Stimulated activated CD4-positive, alpha-beta T cell treated with anti-CD3 and anti-CD28 coated beads, Interleukin-1b, Interleukin-23, amount 100 ng/mL, for 24 hours (primary cell): ENCODE data around the gene TBX3.
"Not testable (repeated sequence)": the region's sequence is repeated elsewhere in the genome, so short reads cannot be mapped to it uniquely, and the experiment has no call there.

Source experiments
- DNase-seq, 4 experiments: peaks; one replicate each; pipeline ENCODE4 v3.0.0-alpha.2; 2020; ENCODE audit warnings: low read depth in 4 of 4, low spot score in 1 of 4

TBX3 gene

GRCh38 chr12:114684098-114684869 is at the start of gene TBX3:
Gene TBX3, minus strand, starts transcription at chr12:114684175. Its CDS starts 975 bp downstream, at chr12:114683200.
- DNase-seq = peak in 3 of 4 experiments; percentile 18 to 40 (median 39)

GRCh38 chr12:114732426-114733030 is 48.6 kb upstream of the TBX3 start:
- DNase-seq = no peak

- no peak for DNase-seq
Measured at GRCh38 chr12:114729731-114730130, 45.8 kb upstream of the TBX3 start.

GRCh38 chr12:114726092-114726710 is 42.2 kb upstream of the TBX3 start:
- no peak for DNase-seq

GRCh38 chr12:114722176-114722575 is 38.2 kb upstream of the TBX3 start:
- DNase-seq = not testable (repeated sequence)

- no peak for DNase-seq
Measured at GRCh38 chr12:114721266-114721665, 37.3 kb upstream of the TBX3 start.

GRCh38 chr12:114713466-114714215 is 29.7 kb upstream of the TBX3 start:
- no peak for DNase-seq

- DNase-seq = no peak
Measured at GRCh38 chr12:114711689-114712152, 27.7 kb upstream of the TBX3 start.

- DNase-seq = no peak
Measured at GRCh38 chr12:114710151-114710550, 26.2 kb upstream of the TBX3 start.

- no peak for DNase-seq
Measured at GRCh38 chr12:114709112-114709511, 25.1 kb upstream of the TBX3 start.

- DNase-seq = not testable (repeated sequence)
Measured at GRCh38 chr12:114708598-114708997, 24.6 kb upstream of the TBX3 start.

- no peak for DNase-seq
Measured at GRCh38 chr12:114704096-114704495, 20.1 kb upstream of the TBX3 start.

- no peak for DNase-seq
Measured at GRCh38 chr12:114703060-114703493, 19.1 kb upstream of the TBX3 start.

GRCh38 chr12:114702462-114702861 is 18.5 kb upstream of the TBX3 start:
- DNase-seq = no peak

- no peak for DNase-seq
Measured at GRCh38 chr12:114701553-114701952, 17.6 kb upstream of the TBX3 start.

GRCh38 chr12:114701104-114701414 is 17.1 kb upstream of the TBX3 start:
- no peak for DNase-seq

GRCh38 chr12:114700392-114701103 is 16.6 kb upstream of the TBX3 start:
- DNase-seq = no peak

- DNase-seq = no peak
Measured at GRCh38 chr12:114698566-114699163, 14.7 kb upstream of the TBX3 start.

- DNase-seq = no peak
Measured at GRCh38 chr12:114697741-114698565, 14.0 kb upstream of the TBX3 start.
